Measurements from ENCODE around the gene CEP83. TPM values are rescaled to one million over a fixed set of nuclear protein-coding genes. Genes with fewer than 3 reads are reported as not detected.
A peak's percentile ranks its signal among the peaks of the same experiment; 100 is the strongest.

CEP83 gene
- total and polyA plus RNA-seq, 2 donors (not counting 1 experiment from before 2014, with no cell fraction given): 4.0 to 24.8 TPM

GRCh38 chr12:94491489-94491888, 31.8 kb upstream of the CEP83 start:
- H2AFZ ChIP-seq (ENCODE audit: insufficient read depth, low read depth, low read length, poor library complexity, severe bottlenecking): no peak overlapping the region
- no peak overlapping the region for H3K4me3 ChIP-seq (ENCODE audit: control extremely low read depth in 1 of 5, extremely low read depth in 1 of 5, insufficient read depth in 1 of 5, low read depth in 2 of 5, low read length in 4 of 5)
- WGBS (ENCODE audit: insufficient coverage): no CpG with 5 or more reads among the region's 2 CpGs
- Mint-ChIP-seq H3K4me1 (peaks cover 16% of the 10 kb centered on the region), H3K9me3 (ENCODE audit: insufficient read depth) (no peaks in the 10 kb centered on the region), H3K4me3 (no peak overlapping the region), H3K27me3 (peaks cover 8% of the 10 kb centered on the region), H3K27ac (no peak overlapping the region)
- no peaks in the 10 kb centered on the region for H3K27me3 ChIP-seq (replicated peaks in 1 of 4; ENCODE audit: control extremely low read depth in 1 of 4, control insufficient read depth in 3 of 4, insufficient read depth in 4 of 4, low read length in 3 of 4)
- H3K9me3 ChIP-seq (ENCODE audit: control extremely low read depth in 1 of 3, control insufficient read depth in 2 of 3, insufficient read depth in 1 of 3, low read length in 2 of 3): peaks cover 0 to 4% (median 0%) of the 10 kb centered on the region in 3 donors
- ATAC-seq (ENCODE audit: low read depth) (no peak), DNase-seq (no peak)
- POLR2A ChIA-PET: no interaction called here
- TF ChIP-seq EZH2 (IDR thresholded peaks at IDR 0.05; ENCODE audit: borderline replicate concordance, insufficient read depth, low read depth, low read length, poor library complexity, severe bottlenecking) (no peak), CTCF (IDR thresholded peaks at IDR 0.05) (no peak)
- H3K9ac ChIP-seq (ENCODE audit: low read length): no peak overlapping the region
- intact Hi-C loops (cut with micrococcal nuclease): no loop called here
- H3K79me2 ChIP-seq (ENCODE audit: control insufficient read depth, insufficient read depth, low read length): no peaks in the 10 kb centered on the region
- H3K4me2 ChIP-seq (replicated peaks; ENCODE audit: low read depth, low read length, poor library complexity, severe bottlenecking): no peak overlapping the region
- CTCF ChIA-PET: no interaction called here
- H3K36me3 ChIP-seq (replicated peaks in 1 of 2; ENCODE audit: control extremely low read depth in 1 of 2, control insufficient read depth in 1 of 2, extremely low read depth in 1 of 2, insufficient read depth in 2 of 2, low read length in 1 of 2): no peaks in the 10 kb centered on the region
- peaks cover 5 to 13% of the 10 kb centered on the region in 2 donors for H3K4me1 ChIP-seq (ENCODE audit: control insufficient read depth in 2 of 2, insufficient read depth in 2 of 2, low read length in 2 of 2)
- no peaks in the 10 kb centered on the region for H4K20me1 ChIP-seq (ENCODE audit: control insufficient read depth, insufficient read depth, low read length, poor library complexity, severe bottlenecking)
- H3K27ac ChIP-seq (ENCODE audit: low read length in 2 of 2): no peak overlapping the region

- peak; percentile 74 for DNase-seq
These were observed 28.8 kb upstream of the CEP83 start for GRCh38 chr12:94488463-94488862.

More at GRCh38 chr12:94488463-94488862, 28.8 kb upstream of the CEP83 start:
- H3K36me3 ChIP-seq (replicated peaks in 1 of 2; ENCODE audit: control extremely low read depth in 1 of 2, control insufficient read depth in 1 of 2, extremely low read depth in 1 of 2, insufficient read depth in 2 of 2, low read length in 1 of 2): no peaks in the 10 kb centered on the region
- Mint-ChIP-seq H3K4me1 (peaks cover 16% of the 10 kb centered on the region), H3K27me3 (no peaks in the 10 kb centered on the region), H3K9me3 (ENCODE audit: insufficient read depth) (no peaks in the 10 kb centered on the region), H3K4me3 (no peak overlapping the region), H3K27ac (peak overlapping the region; percentile 47)
- intact Hi-C loops (cut with micrococcal nuclease): loop anchor here (1.0 kb wide), 1 partner anchor 29 kb away; the partner anchor contains the start of gene CEP83
- no peak overlapping the region for H3K4me3 ChIP-seq (ENCODE audit: control extremely low read depth in 1 of 5, extremely low read depth in 1 of 5, insufficient read depth in 1 of 5, low read depth in 2 of 5, low read length in 4 of 5)
- H2AFZ ChIP-seq (ENCODE audit: insufficient read depth, low read depth, low read length, poor library complexity, severe bottlenecking): no peak overlapping the region
- WGBS (ENCODE audit: insufficient coverage): no CpG with 5 or more reads among the region's 2 CpGs
- peaks cover 5 to 13% of the 10 kb centered on the region in 2 donors for H3K4me1 ChIP-seq (ENCODE audit: control insufficient read depth in 2 of 2, insufficient read depth in 2 of 2, low read length in 2 of 2)
- ChIA-PET POLR2A (no interaction called here), CTCF (no interaction called here)
- H3K27me3 ChIP-seq (replicated peaks in 1 of 4; ENCODE audit: control extremely low read depth in 1 of 4, control insufficient read depth in 3 of 4, insufficient read depth in 4 of 4, low read length in 3 of 4): no peaks in the 10 kb centered on the region
- no peak for TF ChIP-seq CTCF (IDR thresholded peaks at IDR 0.05)
- TF ChIP-seq EZH2 (IDR thresholded peaks at IDR 0.05; ENCODE audit: borderline replicate concordance, insufficient read depth, low read depth, low read length, poor library complexity, severe bottlenecking): no peak
- H4K20me1 ChIP-seq (ENCODE audit: control insufficient read depth, insufficient read depth, low read length, poor library complexity, severe bottlenecking): no peaks in the 10 kb centered on the region
- peaks cover 0 to 4% (median 0%) of the 10 kb centered on the region in 3 donors for H3K9me3 ChIP-seq (ENCODE audit: control extremely low read depth in 1 of 3, control insufficient read depth in 2 of 3, insufficient read depth in 1 of 3, low read length in 2 of 3)
- H3K27ac ChIP-seq (ENCODE audit: low read length in 2 of 2): peak overlapping the region in 1 of 2 donors; percentile 31
- peak overlapping the region; percentile 16 for H3K4me2 ChIP-seq (replicated peaks; ENCODE audit: low read depth, low read length, poor library complexity, severe bottlenecking)
- H3K9ac ChIP-seq (ENCODE audit: low read length): no peak overlapping the region
- H3K79me2 ChIP-seq (ENCODE audit: control insufficient read depth, insufficient read depth, low read length): no peaks in the 10 kb centered on the region
- ATAC-seq (ENCODE audit: low read depth): peak; percentile 95
